ENCODE measurements around the gene TNFSF10. TPM values are rescaled to one million over a fixed set of nuclear protein-coding genes. Genes with fewer than 3 reads are reported as not detected.

The TNFSF10 gene
- total RNA-seq, 2 experiments from 2014 or later = 9.2 to 9.5 TPM

GRCh38 chr3:172519740-172520139 is 3.5 kb downstream of the TNFSF10 start:
- intact Hi-C loops (cut with DNase I, micrococcal nuclease) = no loop called here
- peaks cover 45% of the 10 kb centered on the region for H3K36me3 Mint-ChIP-seq (ENCODE audit: low read depth)

GRCh38 chr3:172518929-172519640 is 4.1 kb downstream of the TNFSF10 start:
- Histone ChIP-seq H3K27ac (ENCODE audit: low read depth in 1 of 2, low read length in 2 of 2) (no peak overlapping the region), H3K36me3 (ENCODE audit: insufficient read depth, low read length) (peaks cover 8% of the 10 kb centered on the region), H3K4me3 (ENCODE audit: low read length) (peak overlapping the region; percentile 64), H3K9me3 (ENCODE audit: control insufficient read depth in 1 of 2, insufficient read depth in 1 of 2, low read length in 2 of 2) (no peaks in the 10 kb centered on the region), H3K4me1 (ENCODE audit: insufficient read depth, low read length) (peaks cover 57% of the 10 kb centered on the region), H3K27me3 (ENCODE audit: control insufficient read depth in 1 of 2, insufficient read depth in 2 of 2, low read length in 2 of 2) (no peaks in the 10 kb centered on the region)
- ATAC-seq (ENCODE audit: poor library complexity) = no peak
- H3K36me3 Mint-ChIP-seq (ENCODE audit: low read depth) = peaks cover 51% of the 10 kb centered on the region
- no peak for DNase-seq
- no peaks in the 10 kb centered on the region for H3K27me3 Mint-ChIP-seq
- TF ChIP-seq, protein P1, sequence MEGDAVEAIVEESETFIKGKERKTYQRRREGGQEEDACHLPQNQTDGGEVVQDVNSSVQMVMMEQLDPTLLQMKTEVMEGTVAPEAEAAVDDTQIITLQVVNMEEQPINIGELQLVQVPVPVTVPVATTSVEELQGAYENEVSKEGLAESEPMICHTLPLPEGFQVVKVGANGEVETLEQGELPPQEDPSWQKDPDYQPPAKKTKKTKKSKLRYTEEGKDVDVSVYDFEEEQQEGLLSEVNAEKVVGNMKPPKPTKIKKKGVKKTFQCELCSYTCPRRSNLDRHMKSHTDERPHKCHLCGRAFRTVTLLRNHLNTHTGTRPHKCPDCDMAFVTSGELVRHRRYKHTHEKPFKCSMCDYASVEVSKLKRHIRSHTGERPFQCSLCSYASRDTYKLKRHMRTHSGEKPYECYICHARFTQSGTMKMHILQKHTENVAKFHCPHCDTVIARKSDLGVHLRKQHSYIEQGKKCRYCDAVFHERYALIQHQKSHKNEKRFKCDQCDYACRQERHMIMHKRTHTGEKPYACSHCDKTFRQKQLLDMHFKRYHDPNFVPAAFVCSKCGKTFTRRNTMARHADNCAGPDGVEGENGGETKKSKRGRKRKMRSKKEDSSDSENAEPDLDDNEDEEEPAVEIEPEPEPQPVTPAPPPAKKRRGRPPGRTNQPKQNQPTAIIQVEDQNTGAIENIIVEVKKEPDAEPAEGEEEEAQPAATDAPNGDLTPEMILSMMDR (IDR thresholded peaks at IDR 0.05) = no peak
- peak overlapping the region; percentile 81 for H3K4me3 Mint-ChIP-seq
- H3K27ac Mint-ChIP-seq = peak overlapping the region; percentile 93
- POLR2A ChIA-PET = interaction anchor here (0.9 to 1.0 kb wide), 2 partner anchors 16 to 28 kb away, joined by 3 to 4 read pairs; no protein-coding TSS in a partner anchor
- H3K9me3 Mint-ChIP-seq = no peaks in the 10 kb centered on the region
- peaks cover 96% of the 10 kb centered on the region for H3K4me1 Mint-ChIP-seq (ENCODE audit: low read depth)
- CTCF ChIA-PET = interaction anchor here (0.5 to 2.8 kb wide), 3 partner anchors 10 to 77 kb away, joined by 3 to 14 read pairs (median 3); no protein-coding TSS in a partner anchor
- intact Hi-C loops (cut with DNase I, micrococcal nuclease) = no loop called here

More at GRCh38 chr3:172519740-172520139, 3.5 kb downstream of the TNFSF10 start:
- H3K27me3 Mint-ChIP-seq = no peaks in the 10 kb centered on the region
- peak overlapping the region; percentile 93 for H3K27ac Mint-ChIP-seq
- DNase-seq (peak in 4 of 14 experiments; percentile 21 to 36 (median 29)), ATAC-seq (ENCODE audit: poor library complexity) (no peak)
- H3K9me3 ChIP-seq (ENCODE audit: control insufficient read depth in 1 of 2, insufficient read depth in 1 of 2, low read length in 2 of 2) = no peaks in the 10 kb centered on the region
- peaks cover 2% of the 10 kb centered on the region for H3K36me3 ChIP-seq (ENCODE audit: insufficient read depth, low read length)
- H3K27ac ChIP-seq (ENCODE audit: low read depth in 1 of 2, low read length in 2 of 2) = peak overlapping the region; percentile 53 to 61
- no peaks in the 10 kb centered on the region for H3K27me3 ChIP-seq (ENCODE audit: control insufficient read depth in 1 of 2, insufficient read depth in 2 of 2, low read length in 2 of 2)
- peak overlapping the region; percentile 79 for H3K4me3 Mint-ChIP-seq
- H3K4me1 Mint-ChIP-seq (ENCODE audit: low read depth) = peaks cover 93% of the 10 kb centered on the region
- no peaks in the 10 kb centered on the region for H3K9me3 Mint-ChIP-seq
- H3K4me3 ChIP-seq (ENCODE audit: low read length) = peak overlapping the region; percentile 64
- TF ChIP-seq, protein P1 (IDR thresholded peaks at IDR 0.05) = no peak
- peaks cover 58% of the 10 kb centered on the region for H3K4me1 ChIP-seq (ENCODE audit: insufficient read depth, low read length)
- POLR2A ChIA-PET = interaction anchor here (1.0 kb wide), 2 partner anchors 27 to 43 kb away, joined by 3 to 4 read pairs; no protein-coding TSS in a partner anchor
- CTCF ChIA-PET = interaction anchor here (1.2 to 2.8 kb wide), 3 partner anchors 11 to 77 kb away, joined by 3 to 14 read pairs (median 8); no protein-coding TSS in a partner anchor

- Histone ChIP-seq H3K27ac (ENCODE audit: low read depth in 1 of 2, low read length in 2 of 2) (peak overlapping the region; percentile 31 to 43), H3K27me3 (ENCODE audit: control insufficient read depth in 1 of 2, insufficient read depth in 2 of 2, low read length in 2 of 2) (no peaks in the 10 kb centered on the region), H3K4me1 (ENCODE audit: insufficient read depth, low read length) (peaks cover 60% of the 10 kb centered on the region), H3K4me3 (ENCODE audit: low read length) (peak overlapping the region; percentile 15), H3K9me3 (ENCODE audit: control insufficient read depth in 1 of 2, insufficient read depth in 1 of 2, low read length in 2 of 2) (no peaks in the 10 kb centered on the region), H3K36me3 (ENCODE audit: insufficient read depth, low read length) (peaks cover 20% of the 10 kb centered on the region)
- peak; percentile 21 for ATAC-seq (ENCODE audit: poor library complexity)
- ChIA-PET CTCF (no interaction called here), POLR2A (interaction anchor here (0.9 to 7.0 kb wide), 2 partner anchors 17 to 76 kb away, joined by 3 to 48 read pairs; no protein-coding TSS in a partner anchor)
- intact Hi-C loops (cut with DNase I, micrococcal nuclease) = no loop called here
- Mint-ChIP-seq H3K4me1 (ENCODE audit: low read depth) (peaks cover 96% of the 10 kb centered on the region), H3K27me3 (no peaks in the 10 kb centered on the region), H3K27ac (peak overlapping the region; percentile 93), H3K36me3 (ENCODE audit: low read depth) (peaks cover 56% of the 10 kb centered on the region), H3K4me3 (peak overlapping the region; percentile 64), H3K9me3 (no peaks in the 10 kb centered on the region)
- TF ChIP-seq, protein P1 (IDR thresholded peaks at IDR 0.05) = no peak
- DNase-seq = peak in 4 of 14 experiments; percentile 24 to 71 (median 60)
Measured at GRCh38 chr3:172517859-172518466, 5.3 kb downstream of the TNFSF10 start.
